GM12874 (cell line): ENCODE measurements around the gene RPL36AL.

Experiments
- CTCF ChIP-seq: IDR thresholded peaks from 2 replicates; pipeline ENCODE4 v1.5.1; 2011; ENCODE audit warnings: low read depth, mild to moderate bottlenecking, control low read depth, low read length, moderate library complexity; ENCODE audit not compliant: insufficient read depth

Gene RPL36AL

GRCh38 chr14:49620182-49621113 lies at the start of gene RPL36AL, which contains the start of gene MGAT2:
Gene RPL36AL, minus strand, starts transcription at chr14:49620626. Its CDS starts 1,522 bp downstream, at chr14:49619104.
Gene MGAT2, plus strand, starts transcription at chr14:49620799. Its CDS starts 470 bp downstream, at chr14:49621269.
- TF ChIP-seq CTCF = peak; percentile 17; the same call in 1 of the 2 replicates

- TF ChIP-seq CTCF = no peak
These were observed 39.4 kb upstream of the RPL36AL start for GRCh38 chr14:49659526-49660455.

- no peak for TF ChIP-seq CTCF
These were observed 34.1 kb upstream of the RPL36AL start for GRCh38 chr14:49654511-49654910.

GRCh38 chr14:49653508-49653907 lies 33.1 kb upstream of the RPL36AL start:
- TF ChIP-seq CTCF = no peak

GRCh38 chr14:49642163-49642562 lies 21.7 kb upstream of the RPL36AL start:
- no peak for TF ChIP-seq CTCF

GRCh38 chr14:49641697-49642129 lies 21.3 kb upstream of the RPL36AL start:
- no peak for TF ChIP-seq CTCF
